SW 1271 (cell line): ENCODE data around the gene WASF2.
A peak's percentile ranks its signal among the peaks of the same experiment; 100 is the strongest.
"Not testable (repeated sequence)": the region's sequence is repeated elsewhere in the genome, so short reads cannot be mapped to it uniquely, and the experiment has no call there.

Source experiments
- DNase-seq, 2 experiments: peaks; one replicate each; lab custom pipeline; 2025; lab: John Stamatoyannopoulos, UW

The WASF2 gene

GRCh38 chr1:27496604-27497155, 6.7 kb upstream of the WASF2 start:
- no peak for DNase-seq

DNA sequence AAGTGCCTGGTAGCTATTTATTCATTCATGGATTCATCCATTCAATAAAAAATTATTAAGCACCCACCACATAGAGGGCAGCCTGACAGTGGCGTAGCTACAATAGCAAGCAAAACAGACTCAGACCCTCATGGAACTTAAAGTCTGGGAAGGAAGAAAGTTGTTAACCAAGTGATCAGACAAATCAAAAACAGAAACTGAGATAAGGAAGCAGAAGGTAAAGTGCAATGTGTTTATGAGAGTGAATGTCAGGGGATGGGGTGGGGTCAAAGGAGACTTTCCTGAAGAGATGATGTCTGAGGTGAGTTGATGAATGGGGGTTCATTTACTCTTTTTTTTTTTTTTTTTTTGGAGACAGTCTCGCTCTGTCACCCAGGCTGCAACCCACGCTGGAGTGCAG, 2.8 kb upstream of the WASF2 start:
- no peak for DNase-seq

DNA sequence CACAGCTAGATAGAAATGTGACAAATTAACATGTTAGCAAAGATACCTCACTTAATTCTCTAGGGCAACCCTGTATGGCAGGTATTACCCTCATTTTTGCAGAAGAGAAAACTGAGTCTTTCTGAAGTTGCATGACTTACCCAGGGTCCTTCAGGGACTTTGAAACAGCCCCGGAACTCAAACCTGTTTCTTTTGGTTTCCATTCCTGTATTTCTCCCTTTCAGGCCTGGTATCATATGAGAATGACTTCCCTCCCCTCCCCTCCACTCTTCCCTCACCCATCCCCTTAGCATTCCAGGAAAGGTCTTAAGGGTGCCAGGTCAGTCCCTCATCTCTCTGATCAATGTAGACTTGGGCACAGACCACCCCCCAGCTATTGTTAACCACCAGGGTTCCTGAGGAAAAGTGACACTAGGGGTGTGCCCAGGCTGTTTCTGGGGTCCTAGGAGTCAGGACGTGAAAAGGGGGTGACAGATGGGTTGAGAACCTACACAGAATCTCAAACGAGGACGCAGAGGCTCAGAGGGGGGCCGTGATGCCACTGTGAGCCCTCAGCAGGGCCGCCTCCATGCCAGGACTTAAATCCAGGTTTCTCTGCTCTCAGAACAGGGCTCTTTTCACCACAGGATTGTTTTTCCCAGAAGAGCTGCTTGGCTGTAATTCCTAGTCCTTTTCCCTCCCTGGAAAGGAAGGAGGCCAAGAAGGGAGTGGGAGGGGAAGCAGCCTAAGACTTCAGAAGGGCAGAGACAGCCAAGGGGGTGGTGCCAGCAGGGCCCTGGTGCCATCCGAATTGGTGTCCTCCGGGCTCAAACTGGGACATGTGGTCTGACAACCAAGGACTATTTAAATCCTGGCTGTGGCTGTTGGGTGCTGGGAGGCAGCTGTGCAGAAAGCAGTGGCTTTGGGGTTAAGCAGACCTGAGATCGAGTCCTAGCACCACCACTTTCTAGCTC, 2.1 kb upstream of the WASF2 start:
- no peak for DNase-seq

- peak in 1 of 2 experiments; percentile 22 for DNase-seq
These were observed 430 bp downstream of the WASF2 start for GRCh38 chr1:27489501-27489972.

DNA sequence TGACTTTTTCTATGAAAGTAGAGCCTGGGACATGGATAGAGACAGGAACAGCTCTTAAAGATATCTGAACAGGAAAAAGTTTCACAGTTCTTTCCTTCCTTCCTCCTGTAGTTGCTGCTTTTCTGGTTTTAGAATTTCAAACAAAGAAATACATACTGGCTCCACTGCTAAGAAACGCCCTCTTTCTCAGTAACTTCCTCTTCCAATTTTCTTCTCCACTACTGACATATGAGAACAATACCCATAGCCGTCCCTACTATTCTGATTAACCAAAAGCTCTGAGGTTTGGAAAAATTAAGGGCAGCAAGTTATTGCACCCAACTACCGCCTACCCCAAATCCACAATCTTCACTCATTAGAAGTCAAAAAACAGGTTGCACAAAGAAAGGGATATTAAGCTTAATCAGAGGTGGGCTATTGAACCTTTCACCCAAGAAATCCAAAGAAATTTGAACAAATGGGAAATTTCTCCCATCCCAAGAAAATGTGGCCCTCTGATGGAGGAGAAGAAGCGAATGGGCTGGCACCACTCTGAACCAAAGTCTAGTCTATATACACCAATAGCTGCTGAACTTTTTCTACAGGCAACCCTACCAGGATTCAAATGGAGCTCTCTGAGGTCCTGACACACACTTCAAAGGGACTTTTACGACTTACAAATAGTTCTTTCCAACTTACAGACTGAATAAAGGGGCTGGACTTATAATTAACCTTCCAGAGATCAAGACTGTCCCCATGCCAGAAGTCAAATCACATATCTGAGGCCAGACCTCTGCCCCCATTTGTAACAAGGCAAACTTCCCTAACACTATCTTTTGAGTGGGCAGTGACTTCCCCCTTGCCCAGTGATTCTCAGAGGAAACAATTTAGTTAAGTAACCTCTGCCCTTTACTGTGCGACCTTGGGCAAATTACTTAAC, 1.7 kb downstream of the WASF2 start:
- peak in 1 of 2 experiments; percentile 24 for DNase-seq

DNA sequence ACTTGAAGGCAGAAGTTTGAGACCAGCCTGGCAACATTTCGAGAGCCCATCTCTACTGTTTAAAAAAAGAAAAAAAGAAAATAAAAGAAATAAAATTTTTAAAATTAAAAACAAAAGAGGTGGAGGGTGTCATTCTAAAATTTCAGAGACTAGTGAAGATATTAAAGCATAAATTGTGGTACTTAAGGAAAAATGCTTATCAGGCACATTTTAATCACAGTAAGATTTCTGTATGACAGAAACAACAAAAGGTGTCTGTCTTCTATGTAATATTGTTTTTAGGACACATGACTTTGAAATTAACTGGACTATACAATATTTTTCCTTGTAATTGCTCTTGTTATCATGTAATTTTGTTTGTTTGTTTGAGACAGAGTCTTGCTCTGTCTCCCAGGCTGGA, 4.6 kb downstream of the WASF2 start:
- DNase-seq: no peak

DNA sequence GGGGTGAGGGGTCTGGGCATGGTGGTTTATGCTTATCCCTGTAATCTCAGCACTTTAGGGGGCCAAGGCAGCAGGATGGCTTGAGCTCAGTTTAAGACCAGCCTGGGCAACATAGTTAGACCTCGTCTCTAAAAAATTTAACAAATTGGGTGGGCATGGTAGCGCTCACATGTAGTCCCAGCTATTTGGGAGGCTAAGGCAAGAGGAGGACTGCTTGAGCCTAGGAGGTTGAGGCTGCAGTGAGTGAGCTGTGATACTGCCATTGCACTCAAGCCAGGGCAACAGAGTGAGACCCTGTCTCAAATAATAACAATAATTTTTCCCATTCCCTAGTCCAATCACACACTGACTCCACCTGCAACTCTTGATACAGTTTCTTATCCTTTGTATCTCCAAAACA, 6.3 kb downstream of the WASF2 start:
- no peak for DNase-seq

- DNase-seq: no peak
These were observed 7.9 kb downstream of the WASF2 start for GRCh38 chr1:27481994-27482620.

DNA sequence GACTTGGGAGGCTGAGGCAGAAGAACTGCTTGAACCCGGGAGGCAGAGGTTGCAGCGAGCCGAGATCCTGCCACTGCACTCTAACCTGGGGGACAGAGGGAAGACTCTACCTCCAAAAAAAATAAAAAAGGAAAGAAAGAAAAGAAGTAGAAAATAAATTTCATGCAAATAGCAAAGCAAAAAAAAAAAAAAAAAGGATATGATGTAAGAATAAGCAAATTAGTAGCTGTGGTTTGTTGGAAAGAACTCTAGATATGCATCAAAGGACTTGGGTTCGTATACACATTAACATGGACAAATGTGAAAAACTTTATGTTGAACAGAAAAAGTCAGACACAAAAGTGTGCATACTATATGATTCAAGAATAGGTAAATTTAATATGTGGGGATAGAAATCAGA, 11.9 kb downstream of the WASF2 start:
- no peak for DNase-seq

- DNase-seq: no peak
These were observed 13.7 kb downstream of the WASF2 start for GRCh38 chr1:27476237-27476636.

DNA sequence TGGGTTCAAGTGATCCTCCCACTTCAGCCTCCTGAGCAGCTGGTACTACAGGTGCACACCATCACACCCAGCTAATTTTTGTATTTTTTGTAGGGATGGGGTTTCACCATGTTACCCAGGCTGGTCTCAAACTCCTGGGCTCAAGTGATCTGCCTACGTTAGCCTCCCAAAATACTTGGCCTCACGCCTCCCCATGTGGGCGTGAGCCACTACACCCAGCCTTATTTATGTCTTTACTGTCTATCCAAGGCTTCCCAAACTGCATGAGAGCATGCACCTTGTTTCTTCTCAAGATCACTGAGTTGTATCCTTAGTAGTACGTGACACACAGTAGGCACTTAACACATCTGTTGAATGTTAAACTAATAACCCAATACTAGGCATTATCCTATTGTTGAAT, 14.2 kb downstream of the WASF2 start:
- DNase-seq: no peak

GRCh38 chr1:27473755-27474154, 16.2 kb downstream of the WASF2 start:
- DNase-seq: no peak

DNA sequence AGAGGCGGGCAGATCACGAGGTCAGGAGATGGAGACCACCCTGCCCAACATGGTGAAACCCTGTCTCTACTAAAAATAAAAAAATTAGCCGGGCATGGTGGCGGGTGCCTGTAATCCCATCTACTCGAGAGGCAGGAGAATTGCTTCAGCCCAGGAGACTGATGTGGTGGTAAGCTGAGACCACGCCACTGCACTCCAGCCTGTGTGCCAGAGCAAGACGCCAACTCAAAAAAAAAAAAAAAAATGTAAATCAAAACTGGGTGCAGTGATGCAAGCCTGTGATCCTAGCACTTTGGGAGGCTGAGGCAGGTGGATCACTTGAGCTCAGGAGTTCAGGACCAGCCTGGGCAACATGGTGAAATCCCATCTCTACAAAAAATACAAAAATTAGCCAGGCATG, 17.9 kb downstream of the WASF2 start:
- not testable (repeated sequence) for DNase-seq

DNA sequence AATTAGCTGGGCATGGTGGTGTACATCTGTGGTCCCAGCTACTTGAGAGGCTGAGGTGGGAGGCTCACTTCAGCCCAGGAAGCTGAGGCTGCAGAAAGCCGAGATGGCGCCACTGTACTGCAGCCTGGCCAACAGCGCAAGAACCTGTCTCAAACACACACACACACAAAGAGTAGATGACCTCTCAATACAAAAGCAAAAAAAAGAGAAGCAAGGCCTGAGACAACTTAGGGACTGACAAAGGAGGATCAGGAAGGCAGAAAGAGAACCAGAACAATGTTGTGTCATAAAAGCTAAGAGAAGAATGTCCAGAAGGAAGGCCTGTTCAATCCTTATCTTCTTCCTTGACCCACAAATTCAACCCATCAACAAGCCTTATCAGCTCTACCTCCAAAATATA, 18.5 kb downstream of the WASF2 start:
- no peak for DNase-seq

DNA sequence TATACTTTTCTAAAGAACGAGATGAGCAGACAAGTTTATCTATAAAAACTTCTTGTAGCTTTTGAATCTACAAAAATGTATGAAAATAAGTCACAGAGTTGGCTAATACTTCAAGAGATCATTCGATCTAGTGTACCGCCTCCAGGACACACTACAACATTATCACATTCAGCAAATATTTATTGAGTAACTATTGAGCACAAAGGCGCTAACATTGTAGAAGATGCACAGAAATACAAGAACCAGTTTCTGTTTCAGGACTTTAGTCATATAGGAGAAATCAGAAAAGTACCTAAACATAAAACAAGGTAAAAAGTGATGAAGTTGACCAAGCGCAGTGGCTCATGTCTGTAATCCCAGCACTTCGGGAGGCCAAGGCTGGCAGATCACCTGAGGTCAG, 20.6 kb downstream of the WASF2 start:
- no peak for DNase-seq

DNA sequence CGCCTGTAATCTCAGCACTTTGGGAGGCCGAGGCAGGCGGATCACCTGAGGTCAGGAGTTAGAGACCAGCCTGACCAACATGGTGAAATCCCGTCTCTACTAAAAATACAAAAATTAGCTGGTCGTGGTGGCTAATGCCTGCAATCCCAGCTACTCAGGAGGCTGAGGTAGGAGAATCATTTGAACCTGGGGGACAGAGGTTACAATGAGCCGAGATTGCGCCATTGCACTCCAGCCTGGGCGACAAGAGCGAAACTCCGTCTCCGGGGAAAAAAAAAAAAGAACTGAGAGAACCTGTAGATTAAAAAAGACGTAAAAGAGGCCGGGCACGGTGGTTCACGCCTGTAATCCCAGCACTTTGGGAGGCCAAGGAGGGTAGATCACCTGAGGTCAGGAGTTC, 21.6 kb downstream of the WASF2 start:
- not testable (repeated sequence) for DNase-seq

GRCh38 chr1:27464926-27465647, 24.9 kb downstream of the WASF2 start:
- DNase-seq: no peak

DNA sequence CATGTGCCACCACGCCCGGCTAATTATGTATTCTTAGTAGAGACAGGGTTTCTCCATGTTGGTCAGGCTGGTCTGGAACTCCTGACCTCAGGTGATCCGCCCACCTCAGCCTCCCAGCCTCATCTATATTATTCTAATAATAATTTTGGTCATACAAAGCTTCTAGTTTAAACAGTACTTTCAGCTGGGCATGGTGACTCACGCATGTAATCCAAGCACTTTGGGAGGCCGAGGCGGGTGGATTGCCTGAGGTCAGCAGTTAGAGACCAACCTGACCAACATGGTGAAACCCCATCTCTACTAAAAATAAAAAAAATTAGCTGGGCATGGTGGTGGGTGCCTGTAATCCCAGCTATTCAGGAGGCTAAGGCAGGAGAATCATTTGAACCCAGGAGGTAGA, 26.1 kb downstream of the WASF2 start:
- DNase-seq: not testable (repeated sequence)

DNA sequence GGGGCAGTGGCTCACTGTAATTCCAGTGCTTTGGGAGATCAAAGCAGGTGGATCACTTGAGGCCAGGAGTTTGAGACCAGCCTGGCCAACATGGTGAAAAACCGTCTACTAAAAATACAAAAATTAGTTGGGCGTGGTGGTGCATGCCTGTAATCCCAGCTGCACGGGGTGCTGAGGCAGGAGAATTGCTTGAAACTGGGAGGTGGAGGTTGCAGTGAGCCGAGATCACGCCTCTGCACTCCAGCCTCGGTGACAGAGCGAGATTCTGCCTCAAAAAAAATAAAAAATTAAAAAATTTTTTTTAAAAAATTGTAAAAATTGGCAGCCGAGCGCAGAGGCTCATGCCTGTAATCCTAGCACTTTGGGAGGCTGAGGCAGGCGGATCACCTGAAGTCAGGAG, 31.4 kb downstream of the WASF2 start:
- not testable (repeated sequence) for DNase-seq

- no peak for DNase-seq
These were observed 34.7 kb downstream of the WASF2 start for GRCh38 chr1:27455139-27455811.

- no peak for DNase-seq
These were observed 35.4 kb downstream of the WASF2 start for GRCh38 chr1:27454610-27455009.
